Right lung (tissue), 5 donors: ENCODE results near the gene CCNQ. TPM values are rescaled to one million over a fixed set of nuclear protein-coding genes. Genes with fewer than 3 reads are reported as not detected.

Experiments
- DNase-seq, 2 donors: peaks; one replicate each; pipeline ENCODE4 v3.0.0-alpha.2; 2013
- polyA plus RNA-seq, 5 donors: library from polyadenylated mRNA; unstranded; fragments of 120-200 nt; gene quantifications; one replicate each; pipeline versions ENCODE4 v1.2.1 to v1.2.3, GENCODE V29; 2013; ENCODE audit warnings: inconsistent platforms in 1 of 5, low replicate concordance in 1 of 5; ENCODE audit not compliant: insufficient read length in 5 of 5, insufficient read depth in 1 of 5

The CCNQ gene
- polyA plus RNA-seq, 5 donors: 11.3 to 20.1 (median 12.6) TPM

DNA sequence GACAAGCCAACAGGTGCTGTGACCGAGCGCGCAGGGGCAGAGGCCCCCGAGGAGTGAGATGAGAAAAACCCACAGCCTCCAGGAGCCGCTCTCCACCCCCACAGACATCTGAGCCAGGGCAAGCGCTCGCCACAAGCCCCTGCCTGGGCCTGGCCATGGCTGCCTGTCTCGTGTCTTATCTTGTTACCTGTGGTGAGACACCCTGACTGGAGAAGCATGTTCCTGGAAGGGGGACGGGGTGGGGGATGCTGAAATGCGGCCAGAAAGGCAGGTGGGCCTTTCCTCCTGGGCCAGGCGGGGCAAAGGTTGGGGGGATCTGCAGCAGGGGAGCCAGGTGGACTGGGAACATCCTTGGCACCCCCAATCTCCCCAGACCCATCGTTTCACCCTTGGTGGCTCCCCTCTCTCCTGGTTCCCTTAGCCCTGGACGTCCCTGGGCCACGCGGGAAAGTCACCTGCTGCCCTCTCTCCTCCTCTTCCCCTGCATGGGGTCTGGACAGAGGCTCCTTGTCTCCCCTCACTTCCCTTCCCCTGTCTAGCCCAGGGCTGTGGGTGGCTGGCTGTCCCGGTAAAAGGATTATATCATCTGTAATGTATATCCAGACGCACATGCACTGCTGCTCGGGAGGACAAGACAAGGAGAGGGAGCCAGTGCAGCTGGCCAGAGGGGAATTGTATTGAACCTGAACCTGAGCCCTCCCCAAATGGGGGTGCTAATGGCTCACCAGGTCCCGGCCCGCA, 39.7 kb upstream of the CCNQ start:
- no peak for DNase-seq

DNA sequence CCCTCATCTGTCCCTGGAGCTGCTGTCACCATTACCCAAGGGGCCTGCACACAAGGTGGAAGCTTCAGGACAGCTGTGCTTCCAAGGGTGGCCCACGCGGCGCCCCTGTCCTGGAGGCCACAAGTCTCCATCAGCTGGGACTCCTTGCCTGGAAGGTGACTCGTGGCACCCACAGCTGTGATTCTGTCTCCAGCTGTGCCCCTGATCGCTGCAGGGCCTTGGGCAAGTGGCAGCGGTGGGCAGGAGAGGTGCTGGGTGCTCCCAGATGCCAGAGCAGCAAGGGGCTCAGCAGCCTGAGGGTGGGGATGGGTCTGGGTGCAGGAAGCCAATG, 39.1 kb upstream of the CCNQ start:
- DNase-seq: no peak

DNA sequence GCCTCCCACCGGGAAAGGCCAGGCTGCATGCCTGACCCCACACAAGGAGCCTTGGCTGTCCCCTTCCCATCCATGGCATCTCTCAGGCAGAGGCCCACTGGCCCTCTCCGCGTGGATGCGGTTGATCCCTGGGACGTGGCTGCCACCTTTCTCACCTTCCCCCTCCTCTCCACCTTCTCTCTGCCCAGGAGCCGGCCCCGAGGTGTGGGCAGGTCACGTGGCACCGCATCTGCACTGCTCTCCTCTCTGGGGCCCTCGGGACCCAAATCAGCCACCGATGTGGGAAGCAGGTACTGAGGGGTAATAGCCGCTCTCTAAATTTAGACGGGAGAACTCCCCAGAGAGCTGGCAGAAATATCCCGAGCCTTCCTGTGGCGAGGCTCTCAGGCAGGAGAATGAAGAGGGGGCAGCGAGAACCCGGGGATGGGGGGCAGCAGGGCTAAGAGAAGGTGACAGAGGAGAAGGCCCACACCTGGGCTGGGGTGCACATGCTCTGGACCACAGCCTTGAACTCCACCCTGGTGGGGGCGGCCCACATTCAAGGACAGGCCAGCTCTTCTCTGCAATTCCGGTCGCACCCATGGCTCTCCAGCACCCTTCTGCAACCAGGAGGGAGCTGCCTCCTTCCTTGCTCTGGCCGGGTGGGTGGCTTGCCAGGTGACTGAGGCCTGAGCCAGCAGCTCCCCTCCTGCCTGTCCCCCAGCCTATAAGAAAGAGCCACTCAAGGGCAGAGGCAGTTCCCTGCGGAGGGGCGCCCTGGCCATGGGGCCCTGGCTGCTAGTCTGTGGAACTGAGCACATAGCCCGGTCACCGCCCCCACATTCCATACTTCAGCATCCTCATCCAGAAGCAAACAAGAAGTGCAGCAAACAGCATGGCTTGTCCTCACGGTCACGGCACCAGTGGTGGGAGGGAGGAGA, 38.4 kb upstream of the CCNQ start:
- DNase-seq: no peak

DNA sequence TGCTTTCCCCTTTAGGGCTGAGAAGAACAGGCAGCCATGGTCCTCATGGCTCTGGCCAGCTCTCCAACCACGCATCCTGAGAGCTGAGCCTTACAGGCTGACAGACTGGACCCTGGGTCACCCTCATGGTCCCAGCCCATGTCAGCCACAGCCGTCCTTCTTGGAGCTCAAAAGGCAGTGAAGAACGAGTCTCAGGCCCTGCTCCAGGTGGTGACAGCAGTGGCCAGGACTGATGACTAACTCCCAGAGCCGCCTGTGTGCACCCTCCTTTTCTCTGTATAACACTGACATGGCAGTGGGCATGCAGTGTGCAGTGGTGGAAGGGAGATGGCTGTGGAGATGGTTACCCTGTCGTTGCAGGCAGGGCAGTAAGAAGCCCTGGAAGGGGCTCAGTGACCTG, 37.8 kb upstream of the CCNQ start:
- DNase-seq: no peak

DNA sequence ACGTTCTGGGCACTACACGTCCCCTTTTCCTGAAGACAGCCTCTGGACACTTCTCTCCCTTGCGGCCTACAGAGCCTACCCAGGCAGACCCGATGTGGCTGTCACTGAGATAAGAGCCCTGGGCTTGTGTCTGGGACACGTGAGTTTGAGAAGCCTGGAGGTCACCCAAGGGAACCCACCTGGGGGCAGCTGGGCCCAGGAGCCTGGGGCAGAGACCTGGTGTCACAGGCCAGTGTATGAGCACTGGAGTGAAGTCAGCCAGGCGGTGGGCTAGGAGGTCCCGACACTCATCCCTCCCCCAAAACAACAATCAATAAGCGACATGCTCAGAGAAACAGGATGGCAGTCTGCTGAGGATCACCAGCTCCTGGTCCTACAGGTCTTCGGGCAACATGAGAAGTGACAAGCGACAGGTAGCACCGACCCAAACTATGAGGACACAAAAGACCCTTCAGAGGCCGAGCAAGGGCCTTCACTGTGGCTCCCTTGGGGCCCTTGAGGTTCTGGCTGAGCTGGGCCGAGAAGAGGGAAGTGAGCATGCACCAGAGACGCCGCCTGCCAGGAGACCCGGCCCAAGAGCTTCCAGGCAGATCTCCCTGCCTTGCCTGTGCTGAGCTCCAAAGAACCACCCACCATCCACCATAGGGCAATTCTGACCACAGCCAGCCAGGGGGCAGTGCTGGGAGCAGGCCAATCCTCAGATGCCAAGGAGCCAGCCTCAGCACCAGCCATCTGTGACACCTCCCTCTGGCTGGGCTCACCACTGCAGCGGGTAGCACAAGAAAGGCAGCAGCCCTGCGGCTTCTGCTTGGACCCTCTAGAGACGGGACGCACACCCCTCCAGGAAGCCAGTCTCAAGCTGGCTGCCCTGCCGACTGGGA, 37.1 kb upstream of the CCNQ start:
- DNase-seq: no peak

DNA sequence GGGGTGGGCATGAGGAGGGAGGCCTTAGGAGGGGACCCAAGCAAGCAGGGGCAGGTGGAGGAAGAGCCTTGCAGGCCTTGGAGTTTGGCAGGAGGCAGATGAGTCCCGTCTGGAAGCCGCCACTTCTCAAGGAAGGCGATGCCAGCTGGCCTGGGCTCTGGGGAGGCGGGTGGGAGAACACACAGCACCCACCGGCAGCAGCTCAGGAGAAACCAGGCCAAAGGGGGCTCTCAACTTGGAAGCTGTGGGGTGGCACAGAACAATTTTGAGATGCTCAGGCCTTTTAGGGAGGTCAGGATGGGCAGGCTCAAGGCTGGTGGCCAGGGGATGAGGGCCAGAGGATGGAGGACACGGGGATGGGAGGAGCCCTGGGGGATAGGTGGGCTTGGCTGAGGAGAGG, 36.4 kb upstream of the CCNQ start:
- DNase-seq: no peak

DNA sequence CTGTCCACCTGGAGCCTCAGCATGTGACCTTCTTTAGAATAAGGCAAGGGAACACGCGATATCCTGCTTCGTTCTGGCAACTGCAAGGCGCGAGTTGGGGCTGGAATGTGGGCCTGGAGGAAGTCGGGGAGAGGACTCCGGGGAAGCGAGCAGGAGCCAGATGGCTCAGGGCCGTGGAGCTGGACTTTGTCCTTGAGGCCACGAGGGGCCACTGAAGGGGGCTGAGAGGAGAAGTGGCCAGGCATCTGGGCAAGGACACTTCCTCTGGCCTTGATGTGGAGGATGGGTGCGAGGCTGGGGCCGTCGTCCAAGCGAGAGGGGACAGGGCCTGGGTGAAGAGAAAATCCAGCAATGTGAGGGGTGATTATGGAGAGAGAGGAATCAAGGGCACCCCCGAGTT, 35.9 kb upstream of the CCNQ start:
- DNase-seq: peak in 1 of 2 donors; percentile 23

DNA sequence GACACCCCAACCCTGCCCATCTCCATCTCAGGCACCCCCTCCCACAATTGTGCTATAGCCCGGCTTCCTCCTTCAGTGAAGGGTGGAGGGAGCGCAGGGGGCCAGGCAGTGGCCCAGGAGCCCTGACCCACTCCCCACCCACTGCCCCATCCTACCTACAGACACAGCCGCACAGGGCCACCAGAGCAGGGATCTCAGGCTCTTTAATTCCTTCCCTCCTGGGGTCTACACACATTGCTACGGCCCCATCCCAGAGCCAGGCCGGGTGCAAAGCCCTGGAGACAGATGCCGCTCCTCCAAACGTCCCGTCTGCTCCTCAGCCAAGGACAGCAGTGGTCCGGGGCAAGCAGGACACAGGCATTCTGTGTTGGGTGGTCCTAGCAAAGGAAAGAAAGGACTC, 35.3 kb upstream of the CCNQ start:
- DNase-seq: no peak

DNA sequence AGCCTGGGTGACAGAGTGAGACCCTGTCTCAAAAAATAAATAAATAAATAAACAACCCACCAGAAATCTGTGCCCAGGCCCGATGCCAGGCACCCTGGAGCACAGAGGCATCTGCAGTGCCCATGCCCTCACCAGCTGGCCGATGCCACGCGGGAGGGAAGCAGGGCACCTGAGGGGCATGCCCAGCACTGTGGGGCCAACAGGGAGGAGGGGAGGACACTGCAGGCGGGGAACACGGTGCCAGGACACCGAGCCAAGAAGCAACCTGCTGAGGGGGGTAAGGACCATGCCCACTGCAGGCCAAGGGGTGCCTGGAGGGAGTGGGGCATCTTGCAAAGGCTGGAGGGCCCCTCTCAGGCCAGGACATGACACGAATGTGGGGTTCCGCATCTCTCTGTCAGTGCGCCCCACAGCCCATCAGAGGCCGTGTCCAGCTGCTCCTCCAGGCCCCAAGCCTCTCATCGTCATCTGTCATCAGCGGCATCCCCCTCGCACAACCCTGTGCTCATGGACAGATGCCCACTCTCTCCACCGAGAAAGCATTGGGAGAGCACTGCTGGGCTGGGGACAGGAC, 34.8 kb upstream of the CCNQ start:
- DNase-seq: no peak

DNA sequence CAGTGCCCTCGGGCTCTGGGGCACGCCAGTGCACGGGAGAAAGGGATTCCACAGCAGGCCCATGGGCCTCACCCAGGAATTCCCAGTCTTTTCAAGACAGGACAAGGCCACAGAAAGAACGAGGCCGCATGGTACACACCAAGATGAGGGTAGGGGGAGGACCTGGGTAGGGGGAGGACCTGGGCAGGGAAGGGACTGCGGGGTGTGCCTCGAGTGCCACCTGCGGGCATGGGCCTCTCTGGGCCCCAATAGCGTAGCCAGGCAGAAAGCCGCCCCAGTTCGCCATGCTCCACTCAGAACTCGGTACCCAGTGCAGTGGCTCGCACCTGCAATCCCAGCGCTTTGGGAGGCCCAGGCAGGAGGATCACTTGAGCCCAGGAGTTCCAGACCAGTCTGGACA, 34.1 kb upstream of the CCNQ start:
- no peak for DNase-seq

DNA sequence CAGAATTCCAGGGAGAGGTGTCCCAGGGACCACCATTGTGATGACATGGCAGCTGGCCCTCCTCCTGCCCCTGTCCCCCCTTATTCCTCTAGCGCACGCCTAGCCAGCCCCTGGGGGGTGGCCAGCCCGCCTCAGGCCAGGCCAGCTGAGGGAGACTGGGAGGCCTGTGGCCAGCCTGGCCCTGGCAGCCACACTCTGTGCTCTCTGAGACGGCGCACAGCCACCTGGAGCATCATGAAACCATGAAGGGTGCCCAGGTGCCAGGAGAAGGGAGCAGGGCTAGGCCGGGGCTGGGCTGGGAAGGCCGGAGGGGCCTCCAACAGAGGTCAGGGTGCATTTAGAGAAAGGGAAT, 33.6 kb upstream of the CCNQ start:
- DNase-seq: no peak

DNA sequence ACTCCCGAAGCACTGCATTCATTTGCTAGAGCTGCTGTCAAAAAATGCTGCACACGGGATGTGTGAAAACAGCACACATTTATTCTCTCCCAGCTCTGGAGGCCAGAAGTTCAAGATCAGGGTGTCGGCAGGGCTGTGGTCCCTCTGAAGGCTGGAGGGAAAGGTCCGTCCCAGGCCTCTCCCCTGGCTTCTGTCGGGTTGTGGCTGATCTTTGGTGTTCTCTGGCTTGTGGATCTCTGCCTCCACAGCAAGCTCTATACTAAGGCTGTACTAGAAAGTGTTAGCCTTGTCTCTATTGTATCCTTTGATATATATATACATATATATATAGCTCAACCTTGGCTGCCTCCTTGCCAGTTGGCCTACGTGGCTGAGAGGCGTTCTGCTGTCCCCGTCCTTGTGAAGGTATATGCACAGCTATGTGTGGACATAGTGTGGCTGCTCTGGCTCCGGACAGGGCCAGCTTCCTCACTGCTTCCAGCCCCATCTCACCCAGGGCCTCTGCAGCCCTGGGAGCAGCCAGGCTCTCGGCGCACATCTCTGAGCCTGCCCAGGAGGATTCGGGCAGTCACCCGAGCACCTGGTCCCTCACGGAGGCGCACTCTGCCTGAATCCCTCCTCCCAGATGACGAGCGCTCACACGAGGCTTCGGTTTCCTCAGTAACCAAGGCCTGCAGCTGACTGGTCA, 33.1 kb upstream of the CCNQ start:
- DNase-seq: no peak

DNA sequence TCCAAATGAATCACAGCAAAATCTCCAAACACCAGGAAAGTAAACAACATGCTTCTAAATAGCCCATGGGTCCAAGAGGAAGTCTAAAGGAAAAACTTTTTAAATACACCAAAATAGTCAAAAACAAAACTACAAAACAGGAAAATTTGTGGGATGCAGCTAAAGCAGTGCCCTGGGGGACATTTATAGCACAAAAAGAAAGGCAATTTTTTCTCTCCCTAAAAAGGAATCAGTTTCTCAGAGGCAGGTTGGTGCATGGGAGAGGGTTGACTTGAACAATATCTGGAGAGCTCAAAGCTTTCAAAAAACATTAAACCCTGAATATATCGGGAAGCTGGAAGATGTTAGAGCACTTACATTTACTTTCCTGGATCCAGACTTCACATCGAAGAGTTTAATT, 32.4 kb upstream of the CCNQ start:
- no peak for DNase-seq

DNA sequence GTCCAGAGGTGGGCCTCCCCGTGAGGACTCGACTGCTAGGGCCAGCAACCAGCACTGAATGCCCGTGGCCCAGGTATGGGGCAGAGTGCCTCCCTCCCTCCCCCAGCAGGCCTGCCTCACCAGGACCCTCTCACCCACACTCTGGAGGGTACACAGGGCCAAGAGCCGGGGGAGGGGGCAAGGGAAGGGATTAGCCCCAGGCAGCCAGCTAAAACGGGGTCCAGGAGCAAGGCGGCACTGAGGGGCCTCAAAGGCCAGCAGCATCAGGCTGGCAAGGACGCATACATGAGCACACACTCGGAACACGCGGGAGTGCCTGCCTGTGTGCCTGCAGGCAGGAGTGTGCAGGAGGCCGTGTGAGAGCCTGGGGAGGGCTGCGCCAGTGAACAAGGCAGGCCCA, 29.7 kb upstream of the CCNQ start:
- DNase-seq: no peak

DNA sequence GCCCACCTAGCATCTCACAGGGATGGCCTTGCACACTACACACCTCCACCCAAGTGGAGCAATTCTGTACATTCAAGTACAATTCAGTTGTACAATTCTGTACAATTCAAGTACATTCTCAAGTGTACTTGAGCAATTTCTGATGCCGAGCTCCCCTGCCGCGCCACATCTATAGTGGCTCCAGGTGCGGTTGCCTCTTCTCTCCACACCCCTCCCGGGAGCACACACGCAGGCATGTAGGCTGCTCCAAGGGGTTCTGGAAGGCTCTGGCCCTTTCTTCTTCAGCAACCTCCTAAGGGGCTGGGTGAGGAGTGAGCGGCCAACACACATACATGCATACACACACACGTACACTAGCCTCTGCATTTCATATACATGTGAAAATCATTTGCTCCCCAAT, 29.2 kb upstream of the CCNQ start:
- DNase-seq: no peak

DNA sequence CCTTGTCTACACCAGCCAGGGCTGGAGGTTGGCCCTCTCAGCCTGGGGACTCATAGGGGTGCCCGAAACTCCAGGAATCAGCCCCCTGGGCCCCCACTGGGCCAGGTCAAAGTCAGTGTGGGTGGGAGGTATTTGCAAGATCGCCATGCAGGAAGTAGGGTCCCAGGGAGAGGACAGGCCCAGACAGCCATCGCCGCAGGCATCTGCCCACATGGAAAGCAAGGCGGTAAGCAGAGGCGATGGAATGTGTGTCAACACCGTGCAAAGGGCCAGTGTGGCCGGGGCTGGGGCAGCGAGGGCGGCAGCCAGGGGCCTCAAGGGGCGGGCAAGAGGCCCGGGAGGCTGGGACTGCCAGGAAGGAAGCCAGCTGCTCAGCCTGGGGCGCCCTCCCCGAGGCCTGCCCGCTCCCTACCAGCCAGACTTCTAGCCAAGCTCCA, 28.8 kb upstream of the CCNQ start:
- DNase-seq: no peak

DNA sequence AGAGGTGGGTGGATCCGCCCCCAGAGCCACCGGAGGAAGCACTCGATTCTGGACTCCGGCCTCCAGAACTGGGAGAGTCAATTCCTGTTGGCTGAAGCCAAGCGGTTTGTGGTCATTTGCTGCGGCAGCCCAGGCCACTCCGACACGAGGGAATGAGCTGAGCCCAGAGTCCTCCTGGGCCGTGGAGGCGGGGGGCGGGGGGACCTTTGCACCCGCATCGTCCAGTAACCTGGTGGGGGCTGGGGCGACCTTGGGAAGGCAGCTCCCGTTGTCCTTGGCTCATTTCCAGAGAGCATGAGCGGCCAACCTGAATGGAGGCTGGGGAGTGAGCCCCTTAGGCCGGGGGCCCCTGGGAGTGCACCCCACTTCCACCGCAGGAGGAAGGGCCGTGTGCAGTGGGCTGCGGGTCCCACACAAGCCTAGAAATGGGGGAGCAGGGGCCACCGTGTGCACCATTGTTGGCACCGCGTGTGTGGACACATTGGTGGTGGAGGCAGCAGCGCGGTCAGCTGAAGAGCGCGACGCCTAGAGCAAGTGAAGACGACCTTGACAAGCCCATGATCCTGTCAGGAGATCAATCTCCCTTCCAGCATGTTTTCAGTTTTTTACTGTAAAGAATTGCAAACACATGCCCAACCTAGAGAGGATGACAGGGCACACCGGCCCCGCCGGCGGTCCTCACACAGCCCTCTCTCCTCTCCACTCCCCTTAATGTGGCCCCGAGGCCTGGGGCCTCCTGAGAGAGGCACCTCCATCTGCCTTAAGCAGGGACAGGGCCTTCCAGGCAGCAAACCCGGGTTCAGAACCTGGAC, 28.1 kb upstream of the CCNQ start:
- DNase-seq: no peak

DNA sequence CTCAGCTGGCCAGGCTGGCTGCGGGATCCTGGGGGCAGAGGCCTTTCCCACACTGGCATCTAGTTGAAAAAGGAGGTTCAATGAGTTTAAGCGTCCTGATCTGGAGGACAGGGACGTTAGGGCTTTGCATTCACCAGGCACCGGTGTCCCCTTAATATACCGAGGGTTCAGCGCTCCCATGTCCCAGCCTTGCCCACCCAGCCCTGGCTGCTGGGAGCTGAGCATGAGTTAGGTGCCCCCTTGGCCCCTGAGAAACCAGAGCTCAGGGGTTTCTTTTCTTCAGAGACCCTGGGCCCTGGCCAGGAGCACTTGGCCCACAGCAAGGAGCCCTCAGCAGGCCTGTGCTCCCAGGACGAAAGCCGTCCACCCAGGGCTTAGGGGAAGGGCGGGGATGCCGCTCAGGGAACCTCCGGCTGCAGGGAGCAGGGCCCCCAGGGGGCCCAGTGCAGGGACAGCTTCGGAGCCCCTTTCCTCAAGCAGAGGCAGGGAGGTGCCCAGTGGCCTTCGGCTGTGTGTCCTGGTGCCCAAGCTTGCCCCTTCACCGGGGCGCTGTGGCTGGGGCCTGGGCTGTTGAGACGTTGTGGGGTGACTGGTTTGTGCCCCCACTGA, 27.2 kb upstream of the CCNQ start:
- DNase-seq: no peak

DNA sequence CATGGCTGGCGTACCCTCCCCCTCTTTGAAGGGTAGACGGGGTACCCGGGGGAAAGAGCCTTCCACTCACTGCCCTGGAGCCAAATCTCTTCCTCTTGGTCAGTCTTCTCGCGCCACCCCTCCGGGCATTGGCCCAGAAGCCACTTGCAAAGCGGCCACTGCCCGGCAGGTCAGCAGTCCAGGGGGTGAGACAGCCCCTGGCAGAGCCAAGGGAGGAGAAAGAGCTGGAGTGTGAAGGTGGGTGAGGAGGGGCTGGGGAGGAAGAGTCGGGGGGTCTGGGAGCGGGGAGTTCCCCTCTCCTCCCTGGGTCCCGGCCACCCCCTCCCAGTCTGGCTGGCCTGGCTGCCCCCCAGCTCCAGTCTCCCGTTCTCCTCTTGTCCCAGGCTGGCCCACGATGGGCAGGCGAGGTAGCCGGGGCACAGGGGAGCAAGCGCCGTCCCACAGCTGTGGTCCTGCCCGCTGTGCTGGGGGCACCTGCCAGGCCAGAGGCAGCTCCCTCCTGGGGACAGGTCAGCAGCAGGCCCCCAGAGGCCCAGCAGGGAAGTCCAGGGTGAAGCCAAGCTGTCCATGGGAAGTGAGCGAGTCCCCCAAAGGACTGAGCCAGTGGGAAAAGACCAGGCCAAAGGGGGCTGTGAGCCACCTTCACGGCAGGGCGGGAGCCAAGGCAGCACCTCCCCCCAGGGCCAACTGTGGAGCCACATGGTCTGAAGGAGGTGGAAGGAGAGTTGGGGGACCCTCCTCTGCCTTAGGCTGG, 26.5 kb upstream of the CCNQ start:
- no peak for DNase-seq
